Suprapubic skin (tissue), 3 donors: ENCODE measurements around the gene TPRG1L.

Source experiments
- POLR2AphosphoS5 ChIP-seq, 3 donors: sonication (generic); formaldehyde crosslinking; IDR thresholded peaks; one replicate each; pipeline ENCODE4 v1.6.1; 2017; ENCODE audit warnings: antibody characterized with exemption in 3 of 3
- TF ChIP-seq, protein P1 (sequence below), 2 donors: fragments of 200-600 bp in 1 of 2; fragments of 450-650 bp in 1 of 2; sonication (generic) in 1 of 2; IDR thresholded peaks; one replicate each; pipeline ENCODE4 v1.5.1; 2016 to 2019; ENCODE audit warnings: antibody characterized with exemption in 2 of 2, mild to moderate bottlenecking in 1 of 2, moderate library complexity in 1 of 2

DNA sequence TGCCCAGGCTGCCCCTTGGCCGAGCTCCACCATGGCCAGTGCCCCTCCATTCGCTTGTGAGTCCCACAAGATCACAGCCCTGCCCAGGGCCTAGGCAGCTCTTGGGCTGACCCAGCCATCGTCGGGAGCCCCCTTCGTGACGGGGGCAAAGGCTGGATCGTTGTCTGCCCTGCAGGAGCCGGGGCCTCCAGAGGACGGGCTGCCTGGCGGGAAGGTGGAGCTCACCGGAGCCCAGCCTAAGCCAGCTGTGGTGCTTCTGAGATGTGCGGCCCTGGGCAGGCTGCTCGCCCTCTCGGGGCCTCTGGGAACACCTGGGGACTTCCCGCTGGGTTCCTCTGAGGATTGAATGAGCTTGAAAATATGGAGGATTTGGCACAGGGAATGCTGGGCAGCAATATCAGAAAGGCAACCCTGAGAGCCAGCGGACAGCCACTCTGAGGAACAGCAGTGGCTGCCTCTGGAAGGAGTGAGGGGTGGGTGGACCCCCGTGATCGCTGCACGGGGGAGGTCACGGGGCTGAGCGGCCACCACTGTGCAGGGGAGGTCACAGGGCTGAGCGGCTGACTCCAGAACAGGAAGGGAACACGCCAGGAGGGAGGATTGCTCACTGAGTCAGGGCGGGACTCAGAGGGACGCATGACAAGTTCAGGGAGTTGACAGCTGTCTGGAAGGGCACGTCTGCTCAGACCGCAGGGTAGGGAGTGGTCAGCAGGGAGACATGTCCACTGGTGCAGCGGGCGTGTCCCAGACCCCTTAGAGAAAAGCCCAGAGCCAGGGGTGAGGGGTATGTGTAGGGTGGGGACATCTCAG lies 46.8 kb downstream of the TPRG1L start:
- TF ChIP-seq, protein P1, sequence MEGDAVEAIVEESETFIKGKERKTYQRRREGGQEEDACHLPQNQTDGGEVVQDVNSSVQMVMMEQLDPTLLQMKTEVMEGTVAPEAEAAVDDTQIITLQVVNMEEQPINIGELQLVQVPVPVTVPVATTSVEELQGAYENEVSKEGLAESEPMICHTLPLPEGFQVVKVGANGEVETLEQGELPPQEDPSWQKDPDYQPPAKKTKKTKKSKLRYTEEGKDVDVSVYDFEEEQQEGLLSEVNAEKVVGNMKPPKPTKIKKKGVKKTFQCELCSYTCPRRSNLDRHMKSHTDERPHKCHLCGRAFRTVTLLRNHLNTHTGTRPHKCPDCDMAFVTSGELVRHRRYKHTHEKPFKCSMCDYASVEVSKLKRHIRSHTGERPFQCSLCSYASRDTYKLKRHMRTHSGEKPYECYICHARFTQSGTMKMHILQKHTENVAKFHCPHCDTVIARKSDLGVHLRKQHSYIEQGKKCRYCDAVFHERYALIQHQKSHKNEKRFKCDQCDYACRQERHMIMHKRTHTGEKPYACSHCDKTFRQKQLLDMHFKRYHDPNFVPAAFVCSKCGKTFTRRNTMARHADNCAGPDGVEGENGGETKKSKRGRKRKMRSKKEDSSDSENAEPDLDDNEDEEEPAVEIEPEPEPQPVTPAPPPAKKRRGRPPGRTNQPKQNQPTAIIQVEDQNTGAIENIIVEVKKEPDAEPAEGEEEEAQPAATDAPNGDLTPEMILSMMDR (IDR thresholded peaks at IDR 0.05) = no peak
- no peak for TF ChIP-seq POLR2AphosphoS5 (IDR thresholded peaks at IDR 0.05)
